ENCODE results near the gene RHBDF2. TPM values are rescaled to one million over a fixed set of nuclear protein-coding genes. Genes with fewer than 3 reads are reported as not detected.
A peak's percentile ranks its signal among the peaks of the same experiment; 100 is the strongest.

Gene RHBDF2
- total RNA-seq, result 10 to 100 TPM; 33.1 to 99.0 (median 73.5) TPM

GRCh38 chr17:76501018-76501826 lies at the start of gene RHBDF2:
RHBDF2 (minus strand) TSS chr17:76501423; CDS start chr17:76481524, 19,899 bp downstream.
- H3K9me3 ChIP-seq, result no peaks in the 10 kb centered on the region
- peak within 1 kb of the TSS; percentile 61 to 89 (median 84) for H3K27ac ChIP-seq
- peaks cover 0 to 63% (median 25%) of the 10 kb centered on the region in 4 donors for H3K4me1 ChIP-seq
- TF ChIP-seq CTCF (IDR thresholded peaks at IDR 0.05) (peak in 2 of 5 experiments; percentile 30 to 42), EP300 (IDR thresholded peaks at IDR 0.05) (peak; percentile 32 to 68), POLR2A (IDR thresholded peaks at IDR 0.05) (peak; percentile 69 to 84)
- no peaks in the 10 kb centered on the region for H3K36me3 ChIP-seq
- peak within 1 kb of the TSS; percentile 45 to 67 (median 49) for H3K4me3 ChIP-seq
- no peaks in the 10 kb centered on the region for H3K27me3 ChIP-seq
- 1 to 5% methylated on average over 15 to 26 of the region's 72 CpGs for WGBS, 2 donors
- peak; percentile 77 to 79 for DNase-seq (ENCODE audit: low spot score in 2 of 2)

- Histone ChIP-seq H3K9me3 (no peaks in the 10 kb centered on the region), H3K36me3 (no peaks in the 10 kb centered on the region), H3K4me1 (peaks cover 0 to 57% (median 20%) of the 10 kb centered on the region in 4 donors), H3K27ac (no peak overlapping the region), H3K27me3 (no peaks in the 10 kb centered on the region), H3K4me3 (no peak overlapping the region)
- no peak for DNase-seq (ENCODE audit: low spot score in 2 of 2)
- WGBS, 2 donors, result 80 to 84% methylated on average over 7 of the region's 7 CpGs
- TF ChIP-seq EP300 (IDR thresholded peaks at IDR 0.05) (no peak), CTCF (IDR thresholded peaks at IDR 0.05) (no peak), POLR2A (IDR thresholded peaks at IDR 0.05) (no peak)
Measured at GRCh38 chr17:76549539-76549938, 48.3 kb upstream of the RHBDF2 start.

GRCh38 chr17:76549215-76549518 lies 47.9 kb upstream of the RHBDF2 start:
- TF ChIP-seq CTCF (IDR thresholded peaks at IDR 0.05) (no peak), EP300 (IDR thresholded peaks at IDR 0.05) (no peak), POLR2A (IDR thresholded peaks at IDR 0.05) (no peak)
- H3K9me3 ChIP-seq, result no peaks in the 10 kb centered on the region
- no peak for DNase-seq (ENCODE audit: low spot score in 2 of 2)
- H3K27me3 ChIP-seq, result no peaks in the 10 kb centered on the region
- no peak overlapping the region for H3K4me3 ChIP-seq
- no peaks in the 10 kb centered on the region for H3K36me3 ChIP-seq
- 85 to 87% methylated on average over 9 of the region's 9 CpGs for WGBS, 2 donors
- H3K4me1 ChIP-seq, result peaks cover 0 to 57% (median 24%) of the 10 kb centered on the region in 4 donors
- H3K27ac ChIP-seq, result no peak overlapping the region

- no peaks in the 10 kb centered on the region for H3K27me3 ChIP-seq
- no peaks in the 10 kb centered on the region for H3K9me3 ChIP-seq
- no peak for TF ChIP-seq POLR2A (IDR thresholded peaks at IDR 0.05)
- no peak for TF ChIP-seq CTCF (IDR thresholded peaks at IDR 0.05)
- TF ChIP-seq EP300 (IDR thresholded peaks at IDR 0.05), result no peak
- no peaks in the 10 kb centered on the region for H3K36me3 ChIP-seq
- no peak overlapping the region for H3K4me3 ChIP-seq
- WGBS, 2 donors, result 68 to 71% methylated on average over 9 of the region's 9 CpGs
- peaks cover 0 to 57% (median 27%) of the 10 kb centered on the region in 4 donors for H3K4me1 ChIP-seq
- H3K27ac ChIP-seq, result no peak overlapping the region
- DNase-seq (ENCODE audit: low spot score in 2 of 2), result no peak
Measured at GRCh38 chr17:76548378-76549214, 47.4 kb upstream of the RHBDF2 start.
